HepG2 (cell line): ENCODE results near the gene TTC31. TPM values are rescaled to one million over a fixed set of nuclear protein-coding genes. Genes with fewer than 3 reads are reported as not detected.

Experiments used
- CBFB ChIP-seq: sonication (generic); formaldehyde crosslinking; IDR thresholded peaks from 2 replicates; pipeline ENCODE4 v1.4.0; 2020; ENCODE audit warnings: missing genetic modification reagents
- CENPT ChIP-seq: sonication (generic); formaldehyde crosslinking; IDR thresholded peaks from 2 replicates; pipeline ENCODE4 v1.8.0; 2022; ENCODE audit warnings: low read depth, mild to moderate bottlenecking, moderate library complexity, missing genetic modification reagents
- CREM ChIP-seq, 2 experiments: sonication (generic) in 1 of 2; formaldehyde crosslinking in 1 of 2; IDR thresholded peaks; 2 replicates each; pipeline versions ENCODE4 v1.4.0 to v1.6.1; 2016 to 2020; ENCODE audit warnings: antibody characterized with exemption in 1 of 2, mild to moderate bottlenecking in 1 of 2, missing genetic modification reagents in 1 of 2
- HNRNPK ChIP-seq: fragments of 200-400 bp; formaldehyde crosslinking; IDR thresholded peaks from 2 replicates; pipeline ENCODE4 v1.6.1; 2018; ENCODE audit warnings: low read length, low read depth, moderate library complexity, mild to moderate bottlenecking; ENCODE audit not compliant: poor library complexity, severe bottlenecking
- KDM6A ChIP-seq: IDR thresholded peaks from 2 replicates; pipeline ENCODE4 v1.6.1; 2016; ENCODE audit warnings: low read depth
- RBAK ChIP-seq: sonication (generic); formaldehyde crosslinking; IDR thresholded peaks from 2 replicates; pipeline ENCODE4 v1.5.1; 2020; ENCODE audit warnings: mild to moderate bottlenecking, missing genetic modification reagents
- SNRNP70 ChIP-seq: fragments of 200-400 bp; formaldehyde crosslinking; IDR thresholded peaks from 2 replicates; pipeline ENCODE4 v1.6.1; 2017; ENCODE audit warnings: mild to moderate bottlenecking, low read depth, low read length, moderate library complexity
- TBX2 ChIP-seq: sonication (generic); formaldehyde crosslinking; IDR thresholded peaks from 2 replicates; pipeline ENCODE4 v1.5.0; 2020; ENCODE audit warnings: missing genetic modification reagents, mild to moderate bottlenecking, borderline replicate concordance
- ZBTB20 ChIP-seq: sonication (generic); formaldehyde crosslinking; IDR thresholded peaks from 2 replicates; pipeline ENCODE4 v1.8.1; 2023; ENCODE audit warnings: missing genetic modification reagents, low read depth, mild to moderate bottlenecking, borderline replicate concordance
- ZKSCAN1 ChIP-seq: fragments of 150-350 bp; IDR thresholded peaks from 2 replicates; pipeline ENCODE4 v1.6.1; 2014; ENCODE audit warnings: low read length
- ZNF296 ChIP-seq: sonication (generic); formaldehyde crosslinking; conservative IDR thresholded peaks from 2 replicates; pipeline ENCODE4 v1.5.0; 2020; ENCODE audit warnings: mild to moderate bottlenecking, missing genetic modification reagents
- ZNF30 ChIP-seq: sonication (generic); formaldehyde crosslinking; IDR thresholded peaks from 2 replicates; pipeline ENCODE4 v1.5.0; 2020; ENCODE audit warnings: mild to moderate bottlenecking, missing genetic modification reagents
- ZNF484 ChIP-seq: sonication (generic); formaldehyde crosslinking; IDR thresholded peaks from 2 replicates; pipeline ENCODE4 v1.5.1; 2020; ENCODE audit warnings: mild to moderate bottlenecking, low read depth, missing genetic modification reagents, borderline replicate concordance
- ZNF562 ChIP-seq: sonication (generic); formaldehyde crosslinking; IDR thresholded peaks from 2 replicates; pipeline ENCODE4 v1.8.0; 2022; ENCODE audit warnings: missing genetic modification reagents, borderline replicate concordance
- ZSCAN9 ChIP-seq: IDR thresholded peaks from 2 replicates; pipeline ENCODE4 v1.6.1; 2016; ENCODE audit warnings: borderline replicate concordance
- polyA plus RNA-seq, 8 experiments: library from polyadenylated mRNA; depleted of rRNA in 3 of 8; stranded (reverse) in 7 of 8; unstranded in 1 of 8; fragments of >200 nt; fragmentation: Illumina TruSeq in 4 of 8; extraction: Trizol in 4 of 8; gene quantifications; 2 replicates each; pipeline versions ENCODE4 v1.2.1 to v1.2.3, GENCODE V29; 2011 to 2016; ENCODE audit warnings: low read depth in 4 of 8, missing spikeins in 1 of 8, mixed read lengths in 1 of 8; ENCODE audit not compliant: insufficient read depth in 1 of 8
- total RNA-seq, 5 experiments: library from RNA; depleted of rRNA; stranded (reverse); fragments of >200 nt; fragmentation: Illumina TruSeq; extraction: Trizol; gene quantifications; 2 replicates each; pipeline ENCODE4 v1.2.3, GENCODE V29; 2016; ENCODE audit warnings: low read depth in 1 of 5
- TF ChIP-seq, protein P1 (sequence below): sonication (generic); formaldehyde crosslinking; IDR thresholded peaks from 2 replicates; pipeline ENCODE4 v1.5.0; 2020; ENCODE audit warnings: mild to moderate bottlenecking, low read depth, missing genetic modification reagents, borderline replicate concordance
- TF ChIP-seq, protein P2 (sequence below): sonication (generic); formaldehyde crosslinking; IDR thresholded peaks from 2 replicates; pipeline ENCODE4 v1.9.0; 2021; ENCODE audit warnings: missing genetic modification reagents, borderline replicate concordance
- TF ChIP-seq, protein P3 (sequence below): sonication (generic); formaldehyde crosslinking; IDR thresholded peaks from 2 replicates; pipeline ENCODE4 v1.9.0; 2021; ENCODE audit warnings: missing genetic modification reagents, mild to moderate bottlenecking, borderline replicate concordance
- TF ChIP-seq, protein P4 (sequence below): sonication (generic); formaldehyde crosslinking; IDR thresholded peaks from 2 replicates; pipeline ENCODE4 v1.5.0; 2020; ENCODE audit warnings: mild to moderate bottlenecking, missing genetic modification reagents
- TF ChIP-seq, protein P5 (sequence below): sonication (generic); formaldehyde crosslinking; conservative IDR thresholded peaks from 2 replicates; pipeline ENCODE4 v1.4.0; 2020; ENCODE audit warnings: missing genetic modification reagents

Gene TTC31
- total and polyA plus RNA-seq, 2 of the 13 experiments (the other 11 are each of a cell fraction or from before 2014, with no cell fraction given), result 28.3 to 39.5 TPM

DNA sequence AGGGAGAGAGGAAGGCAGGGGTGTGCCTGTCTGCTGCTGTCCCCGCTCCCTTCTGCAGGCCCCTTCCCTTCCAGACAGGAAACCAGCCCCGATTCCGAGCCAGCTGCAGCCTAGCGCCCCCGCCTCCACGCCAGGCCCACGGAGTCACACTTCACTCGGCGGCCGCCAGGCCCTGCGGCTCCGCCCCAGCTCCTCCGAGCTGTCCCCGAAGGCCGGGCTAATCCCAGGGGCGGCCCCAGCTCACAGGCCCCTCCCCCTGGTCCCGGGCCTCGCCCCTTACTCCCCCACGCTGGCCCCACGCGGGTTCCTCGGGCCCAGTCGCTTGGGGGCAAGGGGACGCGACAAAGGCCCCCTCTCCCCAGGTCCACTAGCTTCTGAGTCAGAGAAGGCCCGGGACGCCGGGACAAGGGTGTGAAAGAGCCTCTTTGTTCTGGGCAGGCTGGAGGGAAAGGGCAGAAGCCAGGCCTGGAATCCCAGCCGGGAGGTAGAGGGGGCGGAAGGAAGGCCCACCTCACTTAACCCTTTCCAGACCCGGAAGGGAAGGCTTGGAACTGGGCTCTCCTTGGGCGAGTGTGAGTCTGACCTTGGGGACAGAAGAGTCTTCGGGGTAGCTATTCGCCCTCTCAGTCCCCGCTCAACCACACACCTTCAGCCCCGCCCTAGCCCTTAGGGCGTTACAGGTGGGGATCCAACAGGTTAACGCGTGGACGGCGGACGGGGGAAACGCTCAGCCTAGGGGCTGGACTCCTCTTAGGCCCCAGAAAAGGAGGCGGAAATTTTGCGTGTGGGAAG, 42.3 kb upstream of the TTC31 start (continued):
- TF ChIP-seq ZBTB20 (CRISPR knock-in tag) (peak; percentile 91), KDM6A (CRISPR knock-in tag) (no peak; the same call in 1 of the 2 replicates), SNRNP70 (no peak), ZNF30 (CRISPR knock-in tag) (no peak), ZNF296 (CRISPR knock-in tag) (peak; percentile 5; the same call in 1 of the 2 replicates), HNRNPK (peak; percentile 91), ZNF562 (no peak), CENPT (CRISPR knock-in tag) (peak; percentile 70; the same call in 1 of the 2 replicates), CREM (IDR thresholded peaks at IDR 0.05) (0 out of 2 replicates have a peak, but pooled peaks have one; percentile 48), CREM (CRISPR knock-in tag; IDR thresholded peaks at IDR 0.05) (no peak), ZKSCAN1 (no peak), ZSCAN9 (CRISPR knock-in tag) (peak; percentile 35; the same call in 1 of the 2 replicates), RBAK (CRISPR knock-in tag) (0 out of 2 replicates have a peak, but pooled peaks have one; percentile 61), ZNF484 (CRISPR knock-in tag) (peak; percentile 50), CBFB (CRISPR knock-in tag) (no peak; the same call in none of the 2 replicates), TBX2 (CRISPR knock-in tag) (peak; percentile 90)
- TF ChIP-seq, protein P1, sequence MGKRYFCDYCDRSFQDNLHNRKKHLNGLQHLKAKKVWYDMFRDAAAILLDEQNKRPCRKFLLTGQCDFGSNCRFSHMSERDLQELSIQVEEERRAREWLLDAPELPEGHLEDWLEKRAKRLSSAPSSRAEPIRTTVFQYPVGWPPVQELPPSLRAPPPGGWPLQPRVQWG (CRISPR knock-in tag), result no peak
- TF ChIP-seq, protein P2, sequence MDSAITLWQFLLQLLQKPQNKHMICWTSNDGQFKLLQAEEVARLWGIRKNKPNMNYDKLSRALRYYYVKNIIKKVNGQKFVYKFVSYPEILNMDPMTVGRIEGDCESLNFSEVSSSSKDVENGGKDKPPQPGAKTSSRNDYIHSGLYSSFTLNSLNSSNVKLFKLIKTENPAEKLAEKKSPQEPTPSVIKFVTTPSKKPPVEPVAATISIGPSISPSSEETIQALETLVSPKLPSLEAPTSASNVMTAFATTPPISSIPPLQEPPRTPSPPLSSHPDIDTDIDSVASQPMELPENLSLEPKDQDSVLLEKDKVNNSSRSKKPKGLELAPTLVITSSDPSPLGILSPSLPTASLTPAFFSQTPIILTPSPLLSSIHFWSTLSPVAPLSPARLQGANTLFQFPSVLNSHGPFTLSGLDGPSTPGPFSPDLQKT (CRISPR knock-in tag), result no peak
- TF ChIP-seq, protein P3, sequence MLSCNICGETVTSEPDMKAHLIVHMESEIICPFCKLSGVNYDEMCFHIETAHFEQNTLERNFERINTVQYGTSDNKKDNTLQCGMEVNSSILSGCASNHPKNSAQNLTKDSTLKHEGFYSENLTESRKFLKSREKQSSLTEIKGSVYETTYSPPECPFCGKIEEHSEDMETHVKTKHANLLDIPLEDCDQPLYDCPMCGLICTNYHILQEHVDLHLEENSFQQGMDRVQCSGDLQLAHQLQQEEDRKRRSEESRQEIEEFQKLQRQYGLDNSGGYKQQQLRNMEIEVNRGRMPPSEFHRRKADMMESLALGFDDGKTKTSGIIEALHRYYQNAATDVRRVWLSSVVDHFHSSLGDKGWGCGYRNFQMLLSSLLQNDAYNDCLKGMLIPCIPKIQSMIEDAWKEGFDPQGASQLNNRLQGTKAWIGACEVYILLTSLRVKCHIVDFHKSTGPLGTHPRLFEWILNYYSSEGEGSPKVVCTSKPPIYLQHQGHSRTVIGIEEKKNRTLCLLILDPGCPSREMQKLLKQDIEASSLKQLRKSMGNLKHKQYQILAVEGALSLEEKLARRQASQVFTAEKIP, result no peak
- TF ChIP-seq, protein P4, sequence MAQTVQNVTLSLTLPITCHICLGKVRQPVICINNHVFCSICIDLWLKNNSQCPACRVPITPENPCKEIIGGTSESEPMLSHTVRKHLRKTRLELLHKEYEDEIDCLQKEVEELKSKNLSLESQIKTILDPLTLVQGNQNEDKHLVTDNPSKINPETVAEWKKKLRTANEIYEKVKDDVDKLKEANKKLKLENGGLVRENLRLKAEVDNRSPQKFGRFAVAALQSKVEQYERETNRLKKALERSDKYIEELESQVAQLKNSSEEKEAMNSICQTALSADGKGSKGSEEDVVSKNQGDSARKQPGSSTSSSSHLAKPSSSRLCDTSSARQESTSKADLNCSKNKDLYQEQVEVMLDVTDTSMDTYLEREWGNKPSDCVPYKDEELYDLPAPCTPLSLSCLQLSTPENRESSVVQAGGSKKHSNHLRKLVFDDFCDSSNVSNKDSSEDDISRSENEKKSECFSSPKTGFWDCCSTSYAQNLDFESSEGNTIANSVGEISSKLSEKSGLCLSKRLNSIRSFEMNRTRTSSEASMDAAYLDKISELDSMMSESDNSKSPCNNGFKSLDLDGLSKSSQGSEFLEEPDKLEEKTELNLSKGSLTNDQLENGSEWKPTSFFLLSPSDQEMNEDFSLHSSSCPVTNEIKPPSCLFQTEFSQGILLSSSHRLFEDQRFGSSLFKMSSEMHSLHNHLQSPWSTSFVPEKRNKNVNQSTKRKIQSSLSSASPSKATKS (CRISPR knock-in tag), result peak; percentile 93; the same call in 1 of the 2 replicates
- TF ChIP-seq, protein P5, sequence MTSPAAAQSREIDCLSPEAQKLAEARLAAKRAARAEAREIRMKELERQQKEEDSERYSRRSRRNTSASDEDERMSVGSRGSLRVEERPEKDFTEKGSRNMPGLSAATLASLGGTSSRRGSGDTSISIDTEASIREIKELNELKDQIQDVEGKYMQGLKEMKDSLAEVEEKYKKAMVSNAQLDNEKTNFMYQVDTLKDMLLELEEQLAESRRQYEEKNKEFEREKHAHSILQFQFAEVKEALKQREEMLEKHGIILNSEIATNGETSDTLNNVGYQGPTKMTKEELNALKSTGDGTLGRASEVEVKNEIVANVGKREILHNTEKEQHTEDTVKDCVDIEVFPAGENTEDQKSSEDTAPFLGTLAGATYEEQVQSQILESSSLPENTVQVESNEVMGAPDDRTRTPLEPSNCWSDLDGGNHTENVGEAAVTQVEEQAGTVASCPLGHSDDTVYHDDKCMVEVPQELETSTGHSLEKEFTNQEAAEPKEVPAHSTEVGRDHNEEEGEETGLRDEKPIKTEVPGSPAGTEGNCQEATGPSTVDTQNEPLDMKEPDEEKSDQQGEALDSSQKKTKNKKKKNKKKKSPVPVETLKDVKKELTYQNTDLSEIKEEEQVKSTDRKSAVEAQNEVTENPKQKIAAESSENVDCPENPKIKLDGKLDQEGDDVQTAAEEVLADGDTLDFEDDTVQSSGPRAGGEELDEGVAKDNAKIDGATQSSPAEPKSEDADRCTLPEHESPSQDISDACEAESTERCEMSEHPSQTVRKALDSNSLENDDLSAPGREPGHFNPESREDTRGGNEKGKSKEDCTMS, result no peak
